Right lobe of liver (tissue), 4 donors: ENCODE results near the gene FLAD1.

Experiments
- CTCF ChIP-seq, 4 donors: fragments of 200-600 bp in 3 of 4; fragments of 450-650 bp in 1 of 4; IDR thresholded peaks; one replicate each; pipeline versions ENCODE4 v1.5.1 to v1.8.0; 2016 to 2022; ENCODE audit warnings: antibody characterized with exemption in 4 of 4, mild to moderate bottlenecking in 2 of 4
- POLR2A ChIP-seq: fragments of 450-650 bp; IDR thresholded peaks from one replicate; pipeline ENCODE4 v1.6.1; 2017; ENCODE audit warnings: antibody characterized with exemption, mild to moderate bottlenecking
- donor health status: DM: no; HTN: no; CAD: no.
- donor health status: DM: no; HTN: no; CAD: no.
- donor health status: DM: no; HTN: yes; CAD: no.

DNA sequence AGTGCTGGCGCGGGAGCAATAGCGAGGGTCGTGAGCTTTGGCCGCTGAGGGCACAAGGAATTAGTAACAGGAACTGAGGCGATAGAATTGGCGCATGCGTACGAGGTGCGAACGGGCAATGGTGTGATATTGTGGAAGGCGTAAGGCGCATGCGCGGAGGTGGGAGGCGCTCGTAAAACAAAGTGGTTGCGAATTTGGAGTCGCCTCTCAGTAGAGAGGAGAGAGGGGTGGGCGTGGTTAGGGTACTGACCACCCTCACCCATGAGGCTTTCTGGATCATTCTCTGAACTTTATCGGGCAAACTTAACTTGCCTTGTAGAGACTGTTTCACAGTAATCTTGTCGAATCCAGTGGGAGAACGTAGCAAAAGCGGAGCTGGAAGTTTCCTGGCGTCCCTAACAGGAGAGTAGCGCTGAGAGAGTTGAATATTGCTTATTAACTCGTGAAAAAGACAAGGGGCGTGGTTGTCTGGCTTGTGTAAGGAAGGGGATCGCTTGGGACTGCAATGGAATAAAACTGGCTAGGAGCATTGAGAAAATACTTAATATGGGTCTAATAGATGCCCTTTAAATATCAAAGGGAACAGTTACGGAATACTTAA is 8.2 kb upstream of the FLAD1 start:
- TF ChIP-seq CTCF (IDR thresholded peaks at IDR 0.05) (no peak), POLR2A (peak; percentile 78)
